T-helper 2 cell (primary cell): ENCODE results near the gene CMIP.
A peak's percentile ranks its signal among the peaks of the same experiment; 100 is the strongest.

ENCODE experiments used
- DNase-seq, 5 experiments: peaks; one replicate each; pipeline versions ENCODE4 v3.0.0 to v3.0.0-alpha.2; 2012 to 2022

The CMIP gene

DNA sequence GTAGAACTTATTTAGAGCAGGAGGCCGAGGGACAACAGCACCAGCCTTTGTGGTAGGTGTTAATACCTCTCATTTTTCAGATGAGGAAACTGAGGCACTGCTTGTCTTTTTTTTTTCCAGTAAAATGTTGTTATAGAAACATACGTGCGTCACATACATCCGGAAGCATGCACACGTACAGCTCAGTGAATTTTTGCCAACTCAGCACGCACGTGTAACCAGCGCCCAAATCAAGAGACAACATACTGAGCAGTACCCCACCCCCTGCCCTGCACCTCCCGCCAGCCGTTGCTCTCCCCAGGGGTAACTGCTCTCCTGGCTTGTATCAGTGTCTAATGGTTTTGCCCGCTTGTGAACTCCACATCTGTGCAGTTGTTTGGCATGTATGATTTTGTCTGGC, 92.0 kb downstream of the CMIP start:
- DNase-seq, result no peak

- DNase-seq, result no peak
Measured at GRCh38 chr16:81537721-81538561, 93.3 kb downstream of the CMIP start.

DNA sequence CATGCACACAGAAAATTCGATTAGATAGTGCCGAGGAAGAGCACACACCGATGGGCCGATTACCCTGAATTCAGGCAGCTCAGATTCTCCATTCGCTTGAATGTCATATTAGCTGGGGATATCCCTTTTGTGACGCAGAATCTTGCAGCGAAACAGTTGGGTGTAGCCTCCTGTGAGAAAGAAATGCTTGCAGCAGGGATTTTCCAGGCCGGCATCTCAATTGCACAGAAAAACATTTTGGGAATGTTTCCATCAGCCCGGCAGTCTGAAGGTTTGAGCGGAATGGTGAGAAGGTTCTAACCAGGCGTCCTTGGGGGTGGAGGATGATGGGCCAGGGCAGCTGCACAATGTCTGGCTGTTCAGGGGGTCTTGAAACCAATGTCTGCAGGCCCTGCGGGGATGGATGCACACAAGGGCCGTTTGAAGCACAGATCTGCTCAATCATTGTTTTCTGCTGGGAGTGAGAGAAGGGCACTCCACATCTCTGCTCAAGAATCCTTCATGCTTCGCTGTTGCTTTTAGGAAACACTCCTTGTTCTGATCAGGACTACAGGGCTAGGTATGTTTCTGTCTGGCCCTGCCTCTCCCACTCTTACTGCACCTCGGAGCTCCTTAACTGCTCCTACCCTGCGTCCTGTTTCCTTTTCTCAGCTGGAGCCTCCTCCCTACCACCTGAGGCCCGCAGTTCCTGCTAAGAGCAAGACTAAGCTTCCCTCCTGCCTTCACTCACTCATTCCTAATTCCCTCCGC, 94.6 kb downstream of the CMIP start:
- no peak for DNase-seq

DNA sequence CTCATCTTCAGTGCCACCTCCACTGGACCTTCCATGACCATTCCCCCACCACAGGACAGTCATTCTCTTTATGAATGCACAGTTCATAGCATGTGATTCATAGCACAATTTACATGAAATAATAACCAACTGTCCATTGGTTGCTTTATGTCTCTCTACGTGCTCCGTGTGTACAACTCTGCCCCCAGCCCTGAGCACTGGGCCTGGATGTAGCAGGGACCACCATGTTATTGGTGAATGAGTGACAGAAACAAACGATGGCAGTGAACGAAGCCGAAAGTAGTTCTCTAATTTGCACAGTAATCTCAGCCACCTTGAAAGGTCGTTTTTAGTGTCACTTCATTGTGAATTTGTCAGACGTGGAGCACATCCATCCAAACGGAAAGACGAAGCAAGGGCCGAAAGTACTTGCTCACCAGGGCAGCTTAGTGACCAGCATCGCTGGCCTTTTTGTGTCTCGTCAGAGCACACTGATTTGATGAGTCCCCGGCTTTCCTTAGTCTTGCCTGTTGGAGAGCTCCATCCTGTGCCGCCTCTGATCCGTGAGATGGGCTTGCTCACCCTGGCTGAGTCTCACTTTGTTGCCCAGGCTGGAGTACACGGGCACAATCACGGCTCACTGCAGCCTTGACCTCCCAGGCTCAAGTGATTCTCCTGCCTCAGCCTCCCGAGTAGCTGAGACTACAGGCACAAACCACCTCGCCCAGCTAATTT, 95.3 kb downstream of the CMIP start:
- no peak for DNase-seq

DNA sequence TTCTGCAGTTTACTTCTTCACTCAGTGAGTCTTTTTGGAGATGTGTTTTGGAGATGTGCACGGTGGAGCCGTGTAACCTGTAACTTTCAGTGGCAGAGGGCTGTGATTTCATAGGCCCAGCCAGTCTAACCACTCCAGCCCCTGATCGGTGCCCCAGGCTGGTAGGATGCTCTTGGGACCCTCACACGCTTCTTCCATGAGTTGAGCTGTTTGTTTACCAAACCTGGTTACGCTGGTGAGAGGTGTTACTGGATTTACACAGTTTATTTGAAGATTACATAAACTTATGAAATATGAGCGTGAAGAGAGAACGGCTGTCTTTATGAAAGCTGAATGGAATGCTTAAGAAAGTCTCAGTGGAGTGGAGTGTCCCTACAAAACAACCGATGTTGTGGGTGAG, 96.7 kb downstream of the CMIP start:
- no peak for DNase-seq

- DNase-seq, result no peak
Measured at GRCh38 chr16:81542609-81543570, 98.3 kb downstream of the CMIP start.

DNA sequence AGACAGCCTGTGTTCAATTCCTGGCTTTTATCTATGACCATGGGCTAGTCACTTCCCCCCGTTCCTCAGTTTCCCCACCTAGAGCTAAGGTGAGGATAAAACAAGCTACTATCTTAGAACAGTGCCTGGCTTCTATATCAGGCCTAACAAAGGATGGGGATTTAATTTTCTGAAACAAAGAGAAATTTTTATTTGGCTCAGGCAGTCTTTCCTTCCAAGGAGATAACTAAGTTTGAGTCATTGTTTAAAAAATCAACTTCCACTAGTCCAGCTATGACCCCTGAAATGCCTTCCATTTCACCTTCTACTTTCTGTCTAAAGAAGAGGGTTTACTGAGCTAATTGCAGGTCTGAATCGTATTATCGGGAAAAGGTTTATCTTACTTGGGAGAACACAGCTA, 99.0 kb downstream of the CMIP start:
- DNase-seq, result no peak

DNA sequence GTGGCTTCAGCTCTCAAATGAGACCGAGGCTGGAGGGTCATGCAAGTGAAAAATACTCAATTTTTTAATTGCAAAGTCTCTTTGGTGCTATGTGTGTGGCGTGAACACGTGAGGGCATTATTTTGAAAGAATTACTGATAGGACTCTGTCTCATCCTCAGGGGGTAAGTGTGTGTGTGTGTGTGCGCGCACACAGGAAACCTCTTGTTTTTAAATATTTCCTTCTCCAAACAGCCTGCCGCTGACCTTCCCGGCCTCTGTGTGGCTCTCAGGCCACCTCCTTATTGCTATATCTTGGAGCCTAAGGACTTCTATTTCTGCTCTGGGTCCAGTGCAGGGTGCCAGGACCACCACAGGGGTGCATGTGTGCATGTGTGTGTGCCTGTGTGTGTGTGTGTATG, 99.7 kb downstream of the CMIP start:
- no peak for DNase-seq

DNA sequence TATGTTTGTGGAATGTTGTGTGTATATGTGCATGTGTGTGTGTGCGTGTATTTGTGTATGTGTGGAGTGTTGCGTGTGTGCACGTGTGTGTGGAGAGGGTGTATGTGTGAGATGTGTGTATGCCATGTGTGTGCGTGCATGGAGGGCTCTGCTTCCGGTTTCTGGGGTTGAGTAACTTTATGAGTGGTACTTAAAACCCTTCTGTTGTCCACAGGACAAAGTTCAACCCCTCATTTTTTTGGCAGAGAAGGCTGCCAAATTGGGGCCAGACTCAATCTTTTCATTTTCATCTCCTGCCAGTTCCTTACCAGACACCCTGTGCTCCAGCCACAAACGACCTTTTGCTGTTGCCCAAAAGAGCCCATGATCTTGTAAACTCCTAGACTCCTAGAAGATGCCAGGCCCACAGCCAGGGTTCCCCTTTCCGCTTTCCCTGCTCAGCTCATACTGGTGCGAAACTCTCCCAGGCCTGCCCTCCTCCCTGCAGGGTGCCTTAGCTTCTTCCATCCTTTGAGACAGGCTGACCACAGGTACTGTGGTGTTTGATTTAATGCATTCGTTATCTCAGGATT, 100.2 kb downstream of the CMIP start:
- no peak for DNase-seq

- DNase-seq, result peak in 1 of 5 experiments; percentile 41
Measured at GRCh38 chr16:81545470-81546250, 101.1 kb downstream of the CMIP start.

DNA sequence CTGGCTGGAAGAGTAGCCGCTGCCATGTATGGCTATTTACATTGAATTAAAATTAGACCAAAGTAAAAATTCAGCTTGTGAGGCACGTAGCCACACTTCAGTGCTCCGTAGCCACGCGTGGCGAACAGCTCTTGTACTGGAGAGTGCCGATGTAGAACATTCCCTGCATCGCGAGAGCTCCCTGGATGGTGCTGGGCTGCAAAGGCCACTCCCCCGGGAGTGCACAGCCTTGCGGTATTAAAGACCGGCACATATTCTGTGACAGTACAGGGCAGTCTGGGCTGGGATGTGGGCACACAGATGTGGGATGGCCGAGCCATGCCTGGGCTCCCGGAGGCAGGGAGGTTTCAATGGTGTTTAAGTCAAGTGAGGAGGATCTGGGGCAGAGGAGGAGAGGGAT, 102.2 kb downstream of the CMIP start:
- DNase-seq, result no peak

GRCh38 chr16:81547194-81547938, 102.8 kb downstream of the CMIP start:
- DNase-seq, result no peak

- no peak for DNase-seq
Measured at GRCh38 chr16:81547939-81548216, 103.3 kb downstream of the CMIP start.

DNA sequence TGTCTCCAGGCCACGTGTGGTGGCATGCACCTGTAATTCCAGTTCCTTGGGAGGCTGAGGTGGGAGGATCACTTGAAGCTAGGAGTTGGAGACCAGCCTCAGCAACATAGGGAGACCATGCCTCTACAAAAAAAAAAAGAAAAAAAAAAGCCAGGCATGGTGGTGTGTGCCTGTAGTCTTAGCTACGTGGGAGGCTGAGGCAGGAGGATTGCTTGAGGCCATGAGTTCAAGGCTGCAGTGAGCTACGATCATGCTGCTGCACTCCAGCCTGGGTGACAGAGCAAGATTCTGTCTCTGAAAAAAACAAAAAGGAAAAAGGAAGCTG, 103.9 kb downstream of the CMIP start:
- DNase-seq, result no peak

DNA sequence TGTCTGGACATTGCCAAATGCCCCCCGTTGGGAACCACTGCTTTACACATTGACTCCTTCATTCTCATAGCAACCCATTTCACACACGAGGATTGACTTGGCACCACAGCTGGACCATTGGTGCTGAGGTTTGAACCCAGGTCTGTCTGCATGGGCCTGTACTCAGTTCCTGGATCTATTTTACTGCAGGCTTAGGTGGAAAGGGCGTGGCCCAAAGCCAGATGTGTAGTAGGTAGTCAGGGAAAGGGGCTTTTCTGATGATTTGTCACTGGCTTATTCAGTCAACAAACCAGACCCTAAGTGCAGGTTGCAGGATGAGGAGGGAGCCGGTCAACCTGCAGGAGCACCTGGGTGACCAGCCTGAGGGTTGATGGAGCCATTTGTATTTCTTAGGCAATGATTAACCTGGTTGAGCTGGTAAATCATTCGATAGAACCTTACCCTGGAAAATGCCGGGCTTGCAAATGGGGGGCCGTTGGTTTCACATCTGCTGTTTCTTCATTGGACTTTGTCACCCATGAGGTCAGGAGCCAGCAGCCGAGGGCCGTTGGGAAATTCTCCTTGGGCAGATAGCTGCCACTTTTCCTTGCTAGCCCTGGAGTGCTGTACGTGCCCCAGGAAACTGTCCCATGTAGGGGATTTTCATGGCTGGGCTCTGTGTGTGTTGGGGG, 104.4 kb downstream of the CMIP start:
- DNase-seq, result no peak

DNA sequence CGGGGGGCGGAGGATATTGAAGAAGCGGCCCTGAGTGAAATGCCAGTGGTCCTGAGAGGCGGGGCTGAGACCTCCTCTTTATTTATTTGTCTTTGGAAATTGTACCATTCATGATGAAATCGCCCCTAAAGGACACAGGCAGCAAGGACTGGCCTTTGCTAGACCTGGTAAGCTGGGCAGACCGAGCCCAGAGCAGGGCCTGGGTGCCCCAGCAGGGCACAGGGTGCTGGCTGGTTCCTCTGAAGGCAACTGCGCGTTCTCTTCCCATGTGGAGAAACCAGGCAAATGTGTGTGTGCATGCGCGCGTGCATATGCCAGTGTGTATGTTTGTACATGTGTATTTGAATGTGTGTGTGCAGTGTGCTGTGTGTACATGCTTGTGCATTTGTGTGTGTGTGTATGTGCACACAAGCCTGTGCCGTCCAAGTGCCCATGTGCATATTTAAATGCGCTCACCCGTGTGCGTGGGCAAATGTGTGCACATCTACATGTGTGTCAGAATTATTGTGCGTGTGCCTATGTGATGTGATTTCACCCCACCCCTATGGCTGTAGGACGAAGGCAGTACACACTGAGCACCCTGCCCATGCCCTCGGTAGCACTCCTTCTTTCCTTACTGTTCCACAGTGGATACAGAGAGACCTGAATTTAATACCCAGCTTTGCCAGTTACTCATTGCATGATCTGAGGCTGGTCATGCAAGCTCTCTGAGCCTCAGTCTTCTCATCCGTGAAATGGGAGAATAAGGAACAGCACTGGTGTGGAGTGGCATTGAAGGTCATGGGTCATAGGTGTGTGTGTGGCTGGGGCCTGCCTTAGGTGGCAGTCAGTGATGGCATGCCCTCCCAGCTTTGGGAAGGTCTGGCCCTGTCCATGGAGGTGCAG, 105.2 kb downstream of the CMIP start:
- DNase-seq, result no peak

- no peak for DNase-seq
Measured at GRCh38 chr16:81550432-81550808, 105.8 kb downstream of the CMIP start.

DNA sequence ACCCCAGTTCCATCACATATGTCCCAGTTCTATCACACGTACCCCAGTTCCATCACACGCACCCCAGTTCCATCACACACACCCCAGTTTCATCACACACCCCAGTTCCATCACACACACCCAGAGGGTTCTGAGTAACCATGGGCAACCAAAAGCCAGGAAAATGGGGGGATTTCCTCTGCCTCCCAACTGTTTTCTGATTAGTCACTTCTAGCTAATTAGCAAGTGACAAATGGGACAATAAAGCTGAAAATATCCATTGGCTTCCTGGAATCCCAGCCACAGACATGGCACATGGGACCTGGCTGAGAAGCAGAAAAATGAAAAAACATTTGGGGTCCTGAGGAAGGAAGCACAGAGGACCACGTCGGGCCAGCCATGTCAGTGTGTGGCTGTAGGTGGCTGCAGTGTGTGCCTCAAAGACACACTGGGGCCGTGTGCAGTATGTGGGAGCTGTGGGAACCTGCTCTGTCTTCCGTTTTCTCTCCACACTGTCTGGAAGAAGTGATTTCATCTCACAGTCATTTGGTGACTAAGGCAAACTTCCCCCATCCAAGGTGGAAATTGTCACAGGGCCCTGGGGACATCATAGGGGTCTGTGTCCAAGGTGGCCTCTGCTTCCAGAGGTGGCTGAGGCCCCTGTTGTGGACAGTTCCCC, 106.7 kb downstream of the CMIP start:
- DNase-seq, result peak in 1 of 5 experiments; percentile 5
